ENCODE measurements around the gene ZNF222.
A peak's percentile ranks its signal among the peaks of the same experiment; 100 is the strongest.

Gene ZNF222

DNA sequence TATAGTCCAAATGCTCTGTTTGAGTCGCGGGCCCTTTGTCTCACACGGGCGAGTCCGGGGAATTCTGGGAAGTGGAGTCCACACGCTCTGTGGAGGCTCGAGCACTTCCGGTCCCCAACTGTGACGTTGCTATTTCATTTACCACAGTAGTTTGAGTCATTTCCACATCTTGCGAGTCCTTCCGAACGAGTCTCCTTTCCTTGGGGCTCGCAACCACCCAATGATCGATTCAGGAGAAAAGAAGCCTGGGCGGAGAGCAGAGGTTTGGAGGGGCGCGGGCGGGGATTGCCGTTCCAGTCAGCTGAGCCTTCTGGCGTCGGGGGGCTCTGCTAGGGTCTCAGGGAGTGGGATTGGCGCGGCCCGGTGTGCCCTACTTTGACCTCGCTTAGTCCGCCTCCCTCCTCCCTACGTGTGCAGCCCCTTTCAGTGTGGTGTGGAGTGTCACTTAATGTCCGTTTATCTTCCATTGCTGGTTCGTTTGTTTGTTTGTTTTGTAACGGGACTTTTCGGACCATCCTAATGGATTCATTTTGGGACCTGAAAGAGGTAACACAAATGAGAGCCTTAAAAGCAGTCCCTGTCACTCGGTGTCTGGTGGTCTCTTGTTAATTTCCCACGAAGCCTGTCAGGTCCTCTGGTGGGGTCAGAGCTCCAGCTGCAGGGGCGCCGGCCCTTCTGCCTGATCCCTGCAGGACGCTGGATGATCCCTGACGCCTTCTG, at the start of gene ZNF222:
TSS of gene ZNF222 (plus strand) at position 163 of the 720 bp plus-strand sequence. CDS start at position 221, 58 bp downstream.
- DNase-seq, result peak; percentile 92

DNA sequence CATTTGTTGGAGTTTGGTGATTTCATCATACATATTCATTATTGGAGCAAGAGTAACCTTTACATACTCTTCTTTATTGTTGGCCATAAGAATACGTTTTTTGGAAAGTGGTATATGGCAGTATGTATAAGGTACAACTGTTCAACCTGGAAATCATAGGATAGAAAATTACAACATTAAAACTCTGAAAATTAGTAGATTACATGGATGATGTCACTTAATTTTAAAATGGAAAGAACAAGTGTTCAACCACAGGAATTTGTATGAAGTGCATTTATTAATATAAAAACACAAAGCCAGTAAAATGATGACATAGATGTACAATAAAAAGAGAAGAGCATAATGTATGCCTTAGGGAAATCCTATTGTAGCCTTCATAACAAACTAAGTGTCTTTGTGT, 48.4 kb upstream of the ZNF222 start:
- DNase-seq, result no peak

DNA sequence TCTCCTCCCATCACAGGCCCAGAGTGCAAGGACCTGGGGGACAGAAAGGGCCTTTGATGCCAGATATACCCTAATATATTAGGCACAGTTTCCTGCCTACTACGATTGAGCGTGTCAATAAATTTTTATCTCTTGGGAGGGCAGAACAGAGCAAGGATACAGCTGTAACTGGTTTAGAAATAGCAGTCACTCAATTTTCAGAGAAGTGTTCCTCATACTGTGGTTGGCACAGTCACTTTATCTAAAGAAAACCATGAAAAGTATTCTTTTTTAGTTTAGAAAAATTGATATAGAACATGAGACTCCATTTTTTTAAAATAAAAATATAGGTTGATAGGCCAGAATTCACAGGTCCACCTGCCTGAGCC, 41.7 kb upstream of the ZNF222 start:
- no peak for DNase-seq

DNA sequence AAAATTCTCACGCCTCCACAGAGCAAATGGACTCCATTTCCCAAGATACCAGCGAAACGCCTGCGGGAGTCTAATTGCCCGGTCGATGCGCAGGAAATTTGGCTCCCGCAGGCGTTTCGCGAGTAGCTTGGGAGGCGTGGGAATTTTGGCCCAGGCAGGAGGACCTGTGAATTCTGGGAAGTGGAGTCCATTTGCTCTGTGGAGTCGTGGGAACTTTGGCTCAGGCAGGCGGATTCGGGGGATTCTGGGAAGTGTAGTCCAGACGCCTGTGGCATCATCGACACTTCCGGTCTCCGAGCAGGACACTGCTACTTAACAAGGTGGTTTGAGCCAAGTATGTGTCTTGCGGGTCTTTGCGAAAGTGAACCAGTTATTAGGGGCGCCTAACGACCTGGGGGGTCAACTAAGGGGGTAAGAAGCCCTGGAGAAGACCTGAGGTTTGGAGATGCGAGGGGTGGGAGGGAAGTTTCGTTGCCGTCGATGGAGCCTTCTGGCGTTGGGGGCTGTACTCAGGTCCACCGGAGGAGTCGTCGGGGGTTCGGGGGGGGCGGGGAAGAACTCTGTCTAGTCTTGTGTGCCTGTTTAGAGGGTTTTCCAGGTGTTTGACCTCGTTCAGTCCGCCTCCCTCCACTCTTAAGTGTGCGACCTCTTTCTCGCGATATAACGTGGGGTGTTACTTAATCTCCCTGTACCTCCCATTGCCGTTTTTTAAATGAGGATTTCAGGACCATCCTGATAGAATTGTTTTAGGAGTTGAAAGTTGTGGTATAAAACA, 41.1 kb upstream of the ZNF222 start, which contains the start of gene ZNF155:
TSS of gene ZNF155 (plus strand) at position 277 of the 775 bp plus-strand sequence. CDS start 4,356 bp downstream, outside the sequence.
- peak; percentile 93 for DNase-seq

DNA sequence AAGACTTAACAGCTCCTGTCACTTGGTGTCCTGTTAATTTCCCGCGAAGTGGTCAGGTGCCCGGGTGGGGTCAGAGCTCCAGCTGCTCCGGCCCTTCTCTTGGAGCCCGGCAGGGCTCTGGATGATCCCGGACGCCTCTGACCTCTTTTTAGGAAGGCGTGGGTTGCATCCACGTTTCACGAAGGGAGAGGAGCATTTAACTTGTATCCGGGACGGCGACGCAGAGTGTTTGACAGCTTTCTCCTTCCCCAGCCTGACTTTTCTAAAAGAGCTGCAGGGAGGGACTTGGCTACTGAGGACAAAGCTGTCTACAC, 40.5 kb upstream of the ZNF222 start:
- peak; percentile 33 for DNase-seq

DNA sequence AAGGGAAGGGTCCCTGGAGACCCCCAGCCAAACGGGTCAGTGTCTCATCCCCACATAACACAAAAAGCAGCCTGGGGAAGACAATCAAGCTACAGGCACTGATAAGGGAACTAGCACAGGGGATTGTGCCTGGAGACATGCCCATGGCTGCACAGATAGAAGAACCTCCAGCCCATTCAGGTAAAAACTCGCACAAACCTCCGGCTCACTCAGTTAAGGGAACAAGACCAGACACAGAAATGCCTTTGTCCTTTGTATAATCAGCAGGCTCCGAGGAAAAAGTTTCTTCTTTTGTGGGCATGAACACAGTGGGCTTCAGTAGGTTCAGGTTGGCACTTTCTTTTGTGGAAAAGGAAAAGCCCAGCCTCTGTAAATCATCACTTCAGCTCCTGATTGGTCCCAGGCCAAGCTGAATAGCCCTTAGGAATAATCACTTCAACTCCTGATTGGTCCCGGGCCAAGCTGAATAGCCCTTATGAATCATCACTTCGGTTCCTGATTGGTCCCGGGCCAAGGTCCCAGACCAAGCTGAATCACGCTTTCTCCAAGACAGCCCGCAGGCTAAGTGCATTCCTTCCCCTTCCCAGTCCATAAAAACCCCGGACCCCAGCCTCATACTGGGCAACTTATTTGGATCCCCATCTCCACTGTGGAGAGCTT, 27.4 kb upstream of the ZNF222 start:
- no peak for DNase-seq

DNA sequence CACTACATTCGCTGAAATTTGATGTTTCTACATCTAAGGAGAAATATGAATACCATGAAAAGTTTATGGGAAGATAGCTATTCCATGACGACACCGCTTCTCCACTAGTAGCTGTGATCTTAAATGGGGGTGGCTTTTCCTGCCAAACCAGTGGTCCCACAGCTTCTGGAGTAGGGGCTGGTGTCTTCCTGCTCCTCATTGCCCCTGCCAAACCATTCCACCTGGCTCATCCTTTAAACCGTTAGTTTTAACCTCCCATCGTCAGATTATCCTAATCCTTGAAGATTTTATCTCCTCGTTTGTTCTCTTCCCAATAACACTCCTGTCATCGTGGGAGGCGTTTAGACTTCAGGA, 23.0 kb upstream of the ZNF222 start:
- no peak for DNase-seq

DNA sequence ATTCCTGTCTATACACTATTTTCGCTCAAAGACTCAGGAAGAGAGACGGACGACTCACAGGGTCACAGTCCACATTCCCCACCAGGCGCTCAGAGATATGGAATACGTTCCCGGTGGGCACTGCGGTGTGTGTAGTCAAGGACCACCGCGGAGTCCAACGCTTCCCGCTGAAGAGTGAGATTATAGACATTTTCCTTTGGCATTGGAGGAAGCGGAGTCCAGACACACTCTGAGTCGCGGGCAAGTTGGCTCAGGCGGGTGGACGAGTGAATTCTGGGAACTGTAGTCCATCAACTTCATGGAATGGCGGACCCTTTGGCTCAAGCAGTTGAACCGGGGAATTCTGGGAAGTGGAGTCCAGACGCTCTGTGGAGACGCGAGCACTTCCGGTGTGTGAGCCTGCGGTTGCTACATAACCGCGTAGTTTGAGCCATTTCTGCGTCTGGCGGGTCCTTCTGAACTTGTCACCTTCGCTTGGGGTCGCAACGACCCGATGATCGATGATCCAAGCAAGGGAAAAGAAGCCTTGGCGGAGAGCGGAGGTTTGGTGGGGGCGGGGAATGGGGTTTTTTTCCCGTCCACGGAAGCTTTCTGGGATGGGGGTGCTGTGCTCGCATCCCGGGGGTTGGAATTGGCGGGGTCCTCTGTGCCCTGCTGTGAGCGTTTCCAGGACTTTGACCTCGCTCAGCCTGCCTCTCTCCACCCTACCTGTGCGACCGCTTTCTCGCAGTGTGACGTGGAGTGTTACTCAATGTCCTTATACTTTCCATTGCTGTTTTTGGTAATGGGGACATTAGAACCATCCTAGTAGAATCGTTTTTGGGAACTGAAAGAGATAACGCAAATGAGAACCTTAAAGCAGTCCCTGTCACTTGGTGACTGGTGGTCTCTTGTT, 22.4 kb upstream of the ZNF222 start, which contains the start of gene ZNF230:
TSS of gene ZNF230 (plus strand) at position 392 of the 895 bp plus-strand sequence. CDS start 4,122 bp downstream, outside the sequence.
- DNase-seq, result peak; percentile 97

DNA sequence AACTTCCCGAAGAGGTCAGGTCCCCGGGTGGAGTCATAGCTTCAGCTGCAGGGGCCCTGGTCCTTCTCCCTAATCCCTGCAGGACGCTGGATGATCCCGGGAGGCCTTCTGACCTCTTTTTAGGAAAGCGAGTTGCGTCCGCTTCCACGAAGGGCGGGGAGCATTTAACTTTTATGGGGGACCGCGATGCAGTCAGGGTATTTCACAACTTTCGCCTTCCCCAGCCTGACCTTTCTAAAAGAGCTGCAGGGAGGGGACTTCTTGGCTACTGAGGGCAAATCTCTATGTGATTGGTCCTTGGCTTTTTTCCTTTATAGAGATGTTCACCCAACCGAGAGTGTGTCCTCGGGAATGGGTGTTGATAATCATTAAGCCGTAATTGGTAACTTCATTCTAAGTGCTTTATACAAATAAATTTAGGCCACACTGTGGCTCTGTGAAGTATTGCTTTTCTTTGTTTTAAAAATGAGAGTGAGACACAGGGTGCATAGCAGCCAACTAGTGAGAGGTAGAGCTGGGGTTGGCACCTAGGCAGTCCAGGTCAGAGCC, 21.6 kb upstream of the ZNF222 start:
- DNase-seq, result peak; percentile 52

DNA sequence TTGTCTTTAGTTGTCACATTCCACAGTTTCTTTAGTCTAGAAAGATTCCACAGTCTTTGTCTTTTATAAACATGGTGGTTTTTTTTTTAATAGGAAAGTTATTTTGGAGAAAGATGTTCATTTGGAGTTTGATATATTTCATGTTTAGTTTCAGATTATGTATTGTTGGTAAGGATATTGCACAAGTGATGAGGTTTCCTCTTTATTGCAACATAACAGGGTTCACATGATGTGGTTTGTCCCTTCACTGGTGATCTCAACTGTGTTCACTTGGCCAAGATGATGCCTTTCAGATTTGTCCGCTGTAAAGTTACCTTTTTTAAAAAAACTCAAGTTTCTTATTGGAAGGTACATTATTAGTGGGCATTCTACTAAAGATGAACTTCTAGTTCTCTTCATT, 19.2 kb upstream of the ZNF222 start:
- DNase-seq, result peak; percentile 82

DNA sequence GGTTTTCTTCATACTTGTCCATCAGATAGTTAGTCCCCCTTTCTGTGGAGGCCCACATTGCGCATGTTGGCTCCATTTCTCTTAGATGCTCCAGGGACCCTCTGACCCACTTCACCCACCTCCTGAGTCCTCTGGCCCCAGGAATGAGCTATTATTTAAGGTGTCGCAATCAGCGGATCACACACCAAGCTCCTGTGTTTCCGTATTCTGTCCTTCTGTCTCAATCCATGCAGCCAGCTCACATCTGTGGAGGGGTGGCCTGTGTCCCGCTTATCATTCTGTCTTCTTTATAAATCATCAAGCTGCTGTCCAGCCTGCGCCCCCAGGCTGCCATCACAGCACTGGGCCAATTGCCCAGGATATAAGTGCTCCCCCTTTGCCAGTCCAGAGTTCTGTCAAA, 17.7 kb upstream of the ZNF222 start:
- DNase-seq, result no peak

DNA sequence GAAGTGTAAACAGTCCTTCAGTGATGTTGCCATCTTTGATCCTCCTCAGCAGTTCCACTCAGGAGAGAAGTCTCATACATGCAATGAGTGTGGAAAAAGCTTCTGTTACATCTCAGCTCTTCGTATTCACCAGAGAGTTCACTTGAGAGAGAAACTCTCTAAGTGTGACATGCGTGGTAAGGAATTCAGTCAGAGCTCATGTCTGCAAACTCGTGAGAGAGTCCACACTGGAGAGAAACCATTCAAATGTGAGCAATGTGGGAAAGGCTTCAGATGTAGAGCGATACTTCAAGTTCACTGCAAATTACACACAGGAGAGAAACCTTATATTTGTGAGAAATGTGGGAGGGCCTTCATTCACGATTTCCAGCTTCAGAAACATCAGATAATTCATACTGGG, 14.7 kb upstream of the ZNF222 start:
- no peak for DNase-seq

DNA sequence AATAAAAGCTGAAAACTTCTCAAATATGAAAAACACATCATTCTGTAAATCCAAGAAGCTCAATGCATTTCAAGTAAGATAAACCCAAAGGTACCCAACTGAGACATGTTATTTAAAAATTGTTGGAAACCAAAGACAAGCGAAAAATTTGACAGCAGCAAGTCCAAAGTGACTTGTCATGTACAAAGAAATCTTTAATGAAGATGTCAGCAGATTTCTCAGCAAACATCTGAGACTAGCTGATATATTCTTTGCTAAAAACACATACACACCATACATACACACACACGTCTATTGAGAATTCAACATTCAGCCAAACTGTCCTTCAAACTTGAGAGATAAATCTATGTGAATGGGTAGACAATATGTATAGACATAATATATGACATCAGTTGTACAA, 5.7 kb upstream of the ZNF222 start:
- DNase-seq, result no peak

DNA sequence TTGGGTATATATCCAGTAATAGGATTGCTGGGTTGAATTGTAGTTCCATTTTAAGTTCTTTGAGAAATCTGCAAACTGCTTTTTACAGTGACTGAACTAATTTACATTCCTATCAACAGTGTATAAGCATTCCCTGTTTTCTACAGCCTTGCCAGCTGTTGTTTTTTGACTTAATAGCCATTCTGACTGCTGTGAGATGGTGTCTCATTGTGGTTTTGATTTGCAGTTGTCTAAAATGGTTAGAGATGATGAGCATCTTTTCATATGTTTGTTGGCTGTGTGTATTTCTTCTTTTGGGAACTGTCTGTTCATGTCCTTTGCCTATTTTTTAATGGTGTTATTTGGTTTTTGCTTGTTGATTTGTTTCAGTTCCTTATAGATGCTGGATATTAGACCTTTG, 4.0 kb upstream of the ZNF222 start:
- DNase-seq, result no peak

DNA sequence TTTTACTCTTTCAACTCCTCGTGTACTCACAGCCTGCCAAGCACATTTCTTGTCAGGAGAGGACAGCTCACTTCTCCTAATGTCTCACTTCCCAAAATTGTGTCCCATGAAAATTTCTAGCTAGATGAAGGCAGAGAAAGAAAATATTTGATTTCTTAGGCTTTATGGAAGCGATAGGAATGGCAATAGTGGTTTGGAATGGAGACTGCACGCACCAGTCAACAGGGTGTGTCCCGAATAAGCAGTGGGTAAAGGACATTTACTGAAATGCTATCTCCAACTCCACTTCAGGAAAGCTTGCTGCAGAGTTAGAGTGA, 321 bp upstream of the ZNF222 start:
- no peak for DNase-seq

DNA sequence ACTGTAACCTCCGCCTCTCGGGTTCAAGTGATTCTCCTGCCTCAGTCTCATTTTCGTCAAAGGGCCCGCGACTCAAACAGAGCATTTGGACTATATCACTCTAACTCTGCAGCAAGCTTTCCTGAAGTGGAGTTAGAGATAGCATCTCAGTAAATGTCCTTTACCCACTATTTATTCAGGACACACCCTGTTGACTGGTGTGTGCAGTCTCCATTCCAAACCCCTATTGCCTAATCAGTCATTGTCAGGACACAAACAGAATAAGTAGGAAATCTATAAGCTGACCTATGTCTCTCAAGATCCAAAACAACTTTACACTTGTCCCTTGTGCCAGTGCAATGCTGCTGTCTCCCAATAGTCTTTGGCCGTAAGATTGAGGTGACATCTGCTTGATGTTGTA, 1.4 kb downstream of the ZNF222 start:
- no peak for DNase-seq

DNA sequence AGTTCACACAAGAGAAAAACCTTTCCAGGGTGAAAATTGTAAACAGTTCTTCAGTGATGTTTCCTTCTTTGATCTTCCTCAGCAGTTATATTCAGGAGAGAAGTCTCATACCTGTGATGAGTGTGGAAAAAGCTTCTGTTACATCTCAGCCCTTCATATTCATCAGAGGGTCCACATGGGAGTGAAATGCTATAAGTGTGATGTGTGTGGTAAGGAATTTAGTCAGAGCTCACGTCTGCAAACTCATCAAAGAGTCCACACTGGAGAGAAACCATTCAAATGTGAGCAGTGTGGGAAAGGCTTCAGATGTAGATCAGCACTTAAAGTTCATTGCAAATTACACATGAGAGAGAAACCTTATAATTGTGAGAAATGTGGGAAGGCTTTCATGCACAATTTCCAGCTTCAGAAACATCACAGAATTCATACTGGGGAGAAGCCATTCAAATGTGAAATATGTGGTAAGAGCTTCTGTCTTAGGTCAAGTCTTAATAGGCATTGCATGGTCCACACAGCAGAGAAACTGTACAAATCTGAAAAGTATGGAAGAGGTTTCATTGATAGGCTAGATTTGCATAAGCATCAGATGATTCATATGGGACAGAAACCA, 6.9 kb downstream of the ZNF222 start:
- DNase-seq, result no peak

DNA sequence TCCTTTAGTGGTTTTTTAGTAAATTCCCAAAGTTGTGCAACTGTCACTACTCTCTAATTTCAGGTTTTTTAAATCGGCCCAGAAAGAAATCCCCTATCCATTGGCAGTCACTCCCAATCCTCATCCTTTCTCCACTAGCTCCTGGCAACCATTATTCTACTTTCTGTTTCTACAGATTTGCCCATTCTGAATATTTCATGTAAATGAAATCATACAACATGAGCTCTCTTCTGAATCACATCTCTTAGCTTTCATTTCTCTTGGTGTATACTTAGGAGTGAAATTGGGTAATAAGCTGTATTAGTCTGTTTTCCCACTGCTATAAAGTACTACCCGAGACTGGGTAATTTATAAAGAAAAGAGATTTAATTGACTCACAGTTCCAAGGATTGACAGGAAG, 17.0 kb downstream of the ZNF222 start:
- peak; percentile 38 for DNase-seq

DNA sequence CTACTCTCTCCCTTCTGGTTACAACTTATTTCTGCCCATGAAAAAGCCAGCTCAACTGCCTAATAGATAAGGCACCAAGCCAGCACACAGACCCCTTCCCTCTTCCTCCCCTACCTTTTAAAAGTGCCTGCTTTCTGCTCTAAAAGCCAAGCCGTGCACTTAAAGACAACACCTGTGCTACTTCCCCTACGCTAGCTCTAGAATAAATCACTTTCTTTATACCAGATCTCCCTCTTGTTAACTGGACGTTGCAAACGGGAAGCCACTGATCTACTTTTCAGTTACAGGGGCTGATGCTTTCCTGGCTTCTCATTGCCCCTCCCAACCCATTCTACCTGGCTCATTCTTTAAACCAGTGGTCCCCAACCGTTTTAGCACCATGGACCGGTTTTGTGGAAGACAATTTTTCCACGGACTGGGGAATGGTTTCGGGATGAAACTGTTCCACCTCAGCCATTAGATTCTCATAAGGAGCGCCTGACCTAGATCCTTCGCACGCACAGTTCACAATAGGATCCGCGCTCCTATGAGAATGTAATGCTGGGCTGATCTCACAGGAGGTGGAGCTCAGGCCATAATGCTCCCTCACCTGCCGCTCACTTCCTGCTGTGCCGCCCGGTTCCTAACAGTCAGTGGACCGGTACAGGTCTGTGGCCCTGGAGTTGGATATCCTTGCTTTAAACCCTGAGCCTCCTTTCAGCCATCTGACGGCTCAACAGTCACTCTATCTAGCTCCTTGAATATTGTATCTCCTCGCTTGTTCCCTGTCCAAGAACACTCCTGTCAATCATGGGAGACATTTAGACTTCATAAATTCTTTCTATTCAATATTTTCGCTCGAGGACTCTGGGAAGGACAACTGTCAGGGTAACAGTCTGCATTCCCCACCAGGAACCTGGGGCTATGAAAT, 25.8 kb downstream of the ZNF222 start:
- DNase-seq, result no peak

DNA sequence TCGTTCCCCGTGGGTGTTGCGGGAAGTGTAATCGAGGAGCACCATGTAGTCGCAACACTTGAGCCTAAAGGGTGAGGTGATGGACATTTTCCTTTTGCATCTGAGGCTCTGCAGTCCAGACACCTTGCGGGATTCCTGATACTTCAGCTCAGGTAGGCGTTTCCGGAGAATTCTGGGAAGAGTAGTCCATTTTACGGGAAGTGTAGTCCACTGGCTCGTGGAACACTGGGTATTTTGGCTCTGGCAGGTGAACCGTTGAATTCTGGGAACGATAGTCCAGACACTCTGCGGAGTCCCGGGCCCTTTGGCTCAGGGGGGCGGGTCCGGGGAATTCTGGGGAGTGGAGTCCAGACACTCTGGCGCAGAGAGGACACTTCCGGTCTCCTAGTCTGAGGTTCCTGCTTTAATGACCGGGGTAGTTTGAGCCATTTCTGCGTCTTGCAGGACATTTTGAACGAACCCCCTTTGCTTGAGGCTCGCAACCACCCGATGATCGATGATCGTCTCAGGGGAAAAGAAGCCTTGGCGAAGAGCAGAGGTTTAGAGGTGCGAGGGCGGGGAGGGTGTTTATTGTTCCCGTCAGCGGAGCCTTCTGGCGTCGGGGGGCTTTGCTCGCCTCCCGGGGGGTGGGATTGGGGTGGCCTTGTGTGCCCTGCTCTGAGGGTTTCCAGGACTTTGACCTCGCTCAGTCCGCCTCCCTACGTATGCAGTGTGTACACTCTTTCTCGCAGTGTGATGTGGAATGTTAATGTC, 26.6 kb downstream of the ZNF222 start, which contains the start of gene ZNF223:
TSS of gene ZNF223 (plus strand) at position 387 of the 753 bp plus-strand sequence. CDS start 3,141 bp downstream, outside the sequence.
- DNase-seq, result peak; percentile 93

Data from suppressor macrophage treated with lipopolysaccharide for 4 hours (primary cell).